ENCODE results near the gene RAB20.

- TF ChIP-seq CEBPB (IDR thresholded peaks at IDR 0.05; ENCODE audit: low read depth) (no peak), CTCF (IDR thresholded peaks at IDR 0.05 in 2 of 3, conservative IDR thresholded peaks at IDR 0.05 in 1 of 3; ENCODE audit: borderline replicate concordance in 1 of 3, insufficient read depth in 1 of 3, low read depth in 2 of 3, low read length in 2 of 3) (no peak), RAD21 (IDR thresholded peaks at IDR 0.05; ENCODE audit: low read depth) (no peak), SIN3A (IDR thresholded peaks at IDR 0.05; ENCODE audit: low read depth) (no peak), FOSL1 (IDR thresholded peaks at IDR 0.05; ENCODE audit: low read depth) (no peak), SRF (IDR thresholded peaks at IDR 0.05; ENCODE audit: low read depth) (no peak), REST (IDR thresholded peaks at IDR 0.05; ENCODE audit: low read depth) (no peak), POLR2A (IDR thresholded peaks at IDR 0.05; ENCODE audit: borderline replicate concordance, extremely low read depth, insufficient read depth, insufficient read length) (no peak), POLR2AphosphoS5 (IDR thresholded peaks at IDR 0.05; ENCODE audit: low read depth, low read length) (no peak), JUND (IDR thresholded peaks at IDR 0.05) (no peak), EZH2 (IDR thresholded peaks at IDR 0.05) (no peak), YY1 (IDR thresholded peaks at IDR 0.05; ENCODE audit: extremely low read depth, insufficient replicate concordance, low read depth, low read length) (no peak), ZNF274 (IDR thresholded peaks at IDR 0.05; ENCODE audit: low read depth, low read length) (no peak)
Measured at GRCh38 chr13:110557082-110557481, 4.4 kb downstream of the RAB20 start.

Measured in HCT116 (cell line).